Stimulated activated CD4-positive, alpha-beta T cell treated with anti-CD3 and anti-CD28 coated beads, Interleukin-1b, Interleukin-23, amount 100 ng/mL, for 4 hours (primary cell): ENCODE measurements around the gene MPPED1.

Experiments used
- DNase-seq, 2 donors: peaks; one replicate each; pipeline ENCODE4 v3.0.0-alpha.2; 2020; ENCODE audit warnings: low read depth in 2 of 2

The MPPED1 gene

GRCh38 chr22:43541462-43542407 lies 129.9 kb downstream of the MPPED1 start:
- DNase-seq, result no peak

- no peak for DNase-seq
These were observed 131.1 kb downstream of the MPPED1 start for GRCh38 chr22:43542681-43543521.

DNA sequence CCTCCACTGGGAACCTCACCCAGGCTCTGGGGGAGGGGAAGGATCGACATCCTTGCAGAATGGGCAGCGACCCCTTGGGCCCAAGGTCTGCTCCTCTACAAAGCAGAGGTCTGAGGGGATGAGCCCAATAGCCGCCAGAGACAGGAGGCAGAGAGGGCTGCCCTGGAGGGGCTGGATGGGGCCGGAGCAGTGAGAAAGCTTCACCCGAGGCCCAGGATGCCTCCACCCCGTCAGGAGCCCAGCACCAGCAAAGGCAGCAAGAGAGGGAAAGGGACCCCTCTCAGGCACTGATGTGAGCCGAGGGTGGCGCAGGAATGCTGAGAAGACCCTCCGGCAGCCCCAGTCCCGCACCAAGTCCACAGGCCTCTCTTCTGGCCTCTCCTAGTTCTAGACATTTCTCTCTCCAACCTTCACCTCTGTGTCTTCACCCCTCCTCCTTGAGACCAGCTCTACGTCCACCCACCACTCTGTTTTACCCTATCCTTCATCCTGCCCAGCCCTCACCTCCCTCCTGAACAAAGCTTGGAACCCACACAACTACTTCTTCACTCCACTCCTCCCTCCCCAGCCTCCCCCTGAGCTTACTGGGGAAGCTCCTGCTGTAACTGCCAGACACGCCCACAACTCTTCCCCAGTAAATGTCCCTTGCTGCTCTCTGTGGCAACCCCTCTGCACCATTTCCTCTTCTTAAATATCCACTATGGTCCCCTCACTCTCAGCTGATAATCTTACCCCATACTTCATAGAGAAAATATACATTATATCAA lies 131.9 kb downstream of the MPPED1 start:
- no peak for DNase-seq

- DNase-seq, result no peak
These were observed 132.5 kb downstream of the MPPED1 start for GRCh38 chr22:43544289-43544673.

- no peak for DNase-seq
These were observed 134.4 kb downstream of the MPPED1 start for GRCh38 chr22:43546186-43546585.

DNA sequence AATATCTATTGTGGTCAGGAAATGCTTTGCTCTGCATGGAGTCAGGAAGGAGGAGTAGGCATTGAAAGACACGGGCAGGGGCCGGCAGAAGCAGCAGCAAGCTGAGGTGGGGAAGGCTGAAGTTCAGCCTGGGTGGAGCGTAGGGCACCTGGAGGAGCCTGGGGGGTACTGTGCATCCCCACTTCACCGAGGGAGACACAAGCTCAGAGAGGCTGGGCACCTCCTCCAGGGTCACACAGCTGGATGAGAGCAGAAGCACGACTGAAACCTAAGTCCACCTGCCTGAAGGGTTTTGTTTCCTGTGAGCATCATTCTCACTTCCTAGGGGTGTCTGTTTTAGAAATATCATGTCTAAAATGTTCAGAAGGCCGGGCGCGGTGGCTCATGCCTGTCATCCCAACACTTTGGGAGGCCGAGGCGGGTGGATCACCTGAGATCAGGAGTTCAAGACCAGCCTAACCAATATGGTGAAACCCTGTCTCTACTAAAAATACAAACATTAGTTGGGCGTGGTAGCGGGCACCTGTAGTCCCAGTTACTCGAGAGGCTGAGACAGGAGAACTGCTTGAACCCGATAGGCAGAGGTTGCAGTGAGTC lies 138.3 kb downstream of the MPPED1 start:
- no peak for DNase-seq

GRCh38 chr22:43550672-43551071 lies 138.9 kb downstream of the MPPED1 start:
- DNase-seq, result no peak

- no peak for DNase-seq
These were observed 141.8 kb downstream of the MPPED1 start for GRCh38 chr22:43553451-43554258.

- DNase-seq, result no peak
These were observed 142.4 kb downstream of the MPPED1 start for GRCh38 chr22:43554259-43554636.

DNA sequence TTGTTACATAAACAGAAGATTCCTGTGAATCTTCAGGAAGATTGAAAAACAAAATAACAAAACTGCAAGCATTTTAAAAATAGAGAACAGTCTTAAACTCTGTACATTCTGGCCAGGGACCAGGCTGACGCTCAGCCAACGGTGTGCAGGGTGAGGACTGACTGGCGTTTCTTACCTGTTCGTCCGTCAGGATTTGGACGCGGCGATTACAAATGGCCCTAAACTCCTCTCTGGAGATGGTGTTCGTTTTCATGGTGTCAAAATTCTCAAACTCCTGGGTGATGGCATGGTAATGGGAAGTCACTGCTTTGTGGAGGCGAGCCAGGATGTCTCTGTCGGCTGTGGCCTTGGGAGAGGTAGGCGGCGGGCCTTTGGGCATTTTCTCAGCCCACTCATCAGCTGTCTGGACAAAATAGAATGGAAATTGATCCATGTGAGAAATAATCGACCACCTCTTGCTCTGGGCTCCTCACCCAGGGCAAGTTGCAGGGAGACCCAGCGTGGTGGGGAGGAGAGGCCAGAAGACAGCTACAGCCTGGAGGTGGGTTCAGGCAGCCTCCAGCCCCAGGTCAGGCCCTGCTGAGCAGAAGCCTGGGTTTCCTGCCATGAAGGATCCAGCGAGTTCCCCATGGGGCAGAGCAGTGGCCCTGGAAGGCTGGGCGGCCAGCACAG lies 143.0 kb downstream of the MPPED1 start:
- DNase-seq, result no peak

- DNase-seq, result no peak
These were observed 144.0 kb downstream of the MPPED1 start for GRCh38 chr22:43555561-43556515.
